ENCODE measurements around the gene TRMT1. TPM values are rescaled to one million over a fixed set of nuclear protein-coding genes. Genes with fewer than 3 reads are reported as not detected.

Gene TRMT1
- total RNA-seq, 4 donors from 2014 or later = 27.0 to 70.5 (median 39.2) TPM

GRCh38 chr19:13058951-13059660, 57.4 kb downstream of the TRMT1 start:
- ATAC-seq (ENCODE audit: low FRiP score) (no peak), DNase-seq (ENCODE audit: low spot score) (no peak)

DNA sequence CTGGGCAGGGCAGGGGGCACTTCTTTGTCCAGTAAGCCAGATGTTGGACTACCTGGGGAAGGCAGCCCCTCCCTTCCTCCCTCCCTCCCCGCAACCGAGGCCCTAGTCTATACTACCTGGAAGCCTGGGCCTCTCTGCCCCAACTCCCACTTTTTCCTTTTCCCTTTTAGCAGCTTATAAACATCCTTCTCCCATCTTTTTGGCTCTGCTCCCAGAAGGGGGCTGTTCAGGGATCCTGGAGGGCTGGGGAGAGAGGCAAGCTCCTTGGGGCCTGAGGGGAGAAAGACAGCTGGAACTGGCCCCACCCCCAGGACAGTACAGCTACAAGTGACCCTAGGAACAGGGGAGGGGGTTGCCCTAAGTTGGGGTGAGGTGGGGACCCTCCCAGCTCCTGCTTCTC, 58.8 kb downstream of the TRMT1 start:
- TF ChIP-seq CTCF (IDR thresholded peaks at IDR 0.05) = no peak
- DNase-seq (ENCODE audit: low spot score) (no peak), ATAC-seq (ENCODE audit: low FRiP score) (no peak)

More at GRCh38 chr19:13058951-13059660, 57.4 kb downstream of the TRMT1 start:
- TF ChIP-seq CTCF (IDR thresholded peaks at IDR 0.05) = no peak

DNA sequence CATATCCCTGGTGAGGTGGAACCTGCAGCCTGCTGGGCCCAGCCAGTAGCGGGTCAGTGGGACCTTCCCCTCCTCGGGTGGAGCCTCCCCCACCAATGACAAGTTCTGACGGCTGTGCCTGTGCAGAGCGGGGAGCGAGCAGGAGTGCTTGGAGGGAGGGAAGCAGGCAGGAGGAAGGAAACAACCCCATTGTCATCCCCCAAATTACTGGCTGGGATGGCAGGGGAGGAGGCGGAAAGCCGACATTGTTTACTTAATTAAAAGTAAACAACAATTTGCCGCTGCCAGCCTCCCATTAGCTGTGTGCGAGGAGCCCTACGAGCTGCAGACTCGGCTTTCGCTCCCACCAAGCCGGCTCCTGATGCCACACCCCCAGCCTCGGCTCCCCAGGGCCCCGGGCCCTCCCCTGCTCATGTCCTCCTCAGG, 59.4 kb downstream of the TRMT1 start:
- no peak for TF ChIP-seq CTCF (IDR thresholded peaks at IDR 0.05)
- ATAC-seq (ENCODE audit: low FRiP score) = no peak
- no peak for DNase-seq (ENCODE audit: low spot score)

DNA sequence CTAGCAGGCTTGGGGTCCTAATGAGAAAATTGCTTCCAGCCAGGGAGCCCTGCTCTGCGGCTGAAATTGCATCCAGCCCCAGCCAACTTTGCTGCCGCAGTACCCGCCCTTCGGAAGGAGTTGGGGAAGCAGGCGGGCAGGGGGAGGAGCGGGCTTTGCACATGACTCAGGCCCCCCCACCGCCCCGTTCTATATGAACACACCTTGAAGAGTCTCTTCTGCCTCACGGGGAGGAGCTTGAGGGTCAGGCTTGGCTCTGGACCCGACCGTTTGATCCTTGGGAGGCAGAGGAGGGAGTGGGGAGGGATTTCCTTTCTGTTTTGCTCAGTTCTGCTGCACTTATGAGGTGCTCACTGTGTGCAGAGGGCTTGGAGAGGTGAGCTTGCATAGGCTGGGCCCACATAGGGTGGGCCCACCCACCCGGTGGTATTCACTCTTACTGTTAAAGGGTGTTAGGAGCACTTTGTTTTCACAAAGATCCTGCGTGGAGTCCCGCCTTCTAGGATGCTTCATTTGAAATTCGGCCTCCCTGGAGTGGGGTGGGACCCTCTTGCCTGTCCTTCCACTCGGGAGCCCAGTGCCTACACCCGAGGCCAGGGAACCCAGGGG, 60.4 kb downstream of the TRMT1 start:
- no peak for TF ChIP-seq CTCF (IDR thresholded peaks at IDR 0.05)
- ATAC-seq (ENCODE audit: low FRiP score) = peak; percentile 63
- peak; percentile 62 for DNase-seq (ENCODE audit: low spot score)

- ATAC-seq (ENCODE audit: low FRiP score) (peak; percentile 69), DNase-seq (ENCODE audit: low spot score) (no peak)
- TF ChIP-seq CTCF (IDR thresholded peaks at IDR 0.05) = no peak
Observed at GRCh38 chr19:13055213-13056051, 61.1 kb downstream of the TRMT1 start.

Other genes starting within 250 kb of the TRMT1 start
- 10 to 100 TPM; 24.6 to 36.9 (median 28.4) TPM for gene DNASE2, start 235.3 kb downstream of the TRMT1 start, total RNA-seq
- under 1 TPM in 1 of 4 donors, not detected in 3; 0.69 TPM for gene KLF1, start 229.5 kb downstream of the TRMT1 start, total RNA-seq
- 10 to 100 TPM; 36.1 to 51.4 (median 45.2) TPM for gene GCDH, start 225.6 kb downstream of the TRMT1 start, total RNA-seq
- not detected for gene SYCE2, start 197.4 kb downstream of the TRMT1 start, total RNA-seq
- gene FARSA, start 183.0 kb downstream of the TRMT1 start, total RNA-seq = 10 to 100 TPM; 31.1 to 61.1 (median 38.2) TPM
- 100 to 1,000 TPM; 349 to 570 (median 439) TPM for gene CALR, start 178.1 kb downstream of the TRMT1 start, total RNA-seq
- gene RAD23A, start 170.9 kb downstream of the TRMT1 start, total RNA-seq = 100 to 1,000 TPM in 1 of 4 donors, 10 to 100 TPM in 3; 65.6 to 119 (median 91.1) TPM
- 10 to 100 TPM; 27.2 to 37.7 (median 32.8) TPM for gene GADD45GIP1, start 159.5 kb downstream of the TRMT1 start, total RNA-seq
- under 1 TPM in 1 of 4 donors, not detected in 3; 0.56 TPM for gene DAND5, start 147.2 kb downstream of the TRMT1 start, total RNA-seq
- gene NFIX, start 121.3 kb downstream of the TRMT1 start, total RNA-seq = 10 to 100 TPM; 39.5 to 53.1 (median 43.0) TPM
- 10 to 100 TPM in 3 of 4 donors, 1 to 10 TPM in 1; 5.5 to 29.9 (median 20.5) TPM for gene LYL1, start 13.9 kb downstream of the TRMT1 start, total RNA-seq
- 10 to 100 TPM; 12.0 to 44.7 (median 23.0) TPM for gene NACC1, start 1.5 kb upstream of the TRMT1 start, total RNA-seq
- gene STX10, start 33.6 kb upstream of the TRMT1 start, total RNA-seq = 10 to 100 TPM; 41.0 to 97.6 (median 53.9) TPM
- 100 to 1,000 TPM; 110 to 253 (median 210) TPM for gene IER2, start 33.7 kb upstream of the TRMT1 start, total RNA-seq